CD8-positive, alpha-beta memory T cell (primary cell): ENCODE data around the gene RNLS. TPM values are rescaled to one million over a fixed set of nuclear protein-coding genes. Genes with fewer than 3 reads are reported as not detected.

Experiments used
- CTCF ChIA-PET: fragments of 350-600 bp; sonication (Branson Sonifier 250); formaldehyde crosslinking; loops from one replicate; lab custom pipeline; 2021; ENCODE audit warnings: antibody characterized with exemption; lab: Charles Lee
- POLR2A ChIA-PET: fragments of 350-600 bp; sonication (Branson Sonifier 250); formaldehyde crosslinking; loops from one replicate; lab custom pipeline; 2021; ENCODE audit warnings: antibody characterized with exemption; lab: Charles Lee
- DNase-seq, 5 donors: peaks; one replicate each; pipeline versions ENCODE4 v3.0.0 to v3.0.0-alpha.2; 2020 to 2022; ENCODE audit warnings: mixed read lengths in 1 of 5
- H3K27ac ChIP-seq: one replicate; pipeline ENCODE4 v1.7.0; 2013; ENCODE audit warnings: low read depth, mild to moderate bottlenecking, low read length, moderate library complexity
- H3K27me3 ChIP-seq: 2 replicates; pipeline ENCODE4 v1.7.0; 2013; ENCODE audit warnings: low read length, mild to moderate bottlenecking; ENCODE audit not compliant: insufficient read depth, poor library complexity, severe bottlenecking
- H3K36me3 ChIP-seq: 2 replicates; pipeline ENCODE4 v1.7.0; 2013; ENCODE audit warnings: mild to moderate bottlenecking, low read length, moderate library complexity; ENCODE audit not compliant: insufficient read depth
- H3K4me1 ChIP-seq: 2 replicates; pipeline ENCODE4 v1.7.0; 2013; ENCODE audit warnings: mild to moderate bottlenecking, low read length, moderate library complexity; ENCODE audit not compliant: insufficient read depth
- H3K4me3 ChIP-seq: 2 replicates; pipeline ENCODE4 v1.7.0; 2013; ENCODE audit warnings: mild to moderate bottlenecking, low read length
- H3K9me3 ChIP-seq: 2 replicates; pipeline ENCODE4 v1.7.0; 2013; ENCODE audit warnings: mild to moderate bottlenecking, low read length
- H3K27ac Mint-ChIP-seq, 8 donors: one replicate each; pipeline ENCODE4 v1.8.0; 2020 to 2021; ENCODE audit warnings: mixed read lengths in 8 of 8, mild to moderate bottlenecking in 6 of 8, inconsistent platforms in 3 of 8, moderate library complexity in 3 of 8
- H3K27me3 Mint-ChIP-seq, 2 donors: one replicate each; pipeline ENCODE4 v1.8.0; 2020 to 2021; ENCODE audit warnings: mixed read lengths in 2 of 2, mild to moderate bottlenecking in 1 of 2, moderate library complexity in 1 of 2
- H3K36me3 Mint-ChIP-seq, 3 donors: one replicate each; pipeline ENCODE4 v1.8.0; 2020 to 2021; ENCODE audit warnings: mixed read lengths in 3 of 3, inconsistent platforms in 1 of 3, mild to moderate bottlenecking in 1 of 3
- H3K4me1 Mint-ChIP-seq, 3 donors: one replicate each; pipeline ENCODE4 v1.8.0; 2020 to 2021; ENCODE audit warnings: mixed read lengths in 3 of 3, inconsistent platforms in 1 of 3, mild to moderate bottlenecking in 1 of 3
- H3K4me3 Mint-ChIP-seq, 7 donors: one replicate each; pipeline ENCODE4 v1.8.0; 2020 to 2021; ENCODE audit warnings: mixed read lengths in 7 of 7, mild to moderate bottlenecking in 6 of 7, moderate library complexity in 4 of 7, inconsistent platforms in 2 of 7
- H3K9me3 Mint-ChIP-seq, 5 donors: one replicate each; pipeline ENCODE4 v1.8.0; 2020 to 2022; ENCODE audit warnings: mixed read lengths in 5 of 5, mild to moderate bottlenecking in 3 of 5, moderate library complexity in 2 of 5, inconsistent platforms in 1 of 5
- polyA plus RNA-seq: library from polyadenylated mRNA; unstranded; fragments of 300-500 nt; fragmentation: Illumina TruSeq; gene quantifications from one replicate; pipeline ENCODE4 v1.2.3, GENCODE V29; 2021
- total RNA-seq, 2 experiments: library from RNA; stranded (reverse); gene quantifications; one replicate each; pipeline ENCODE4 v1.2.3, GENCODE V29; 2021

Gene RNLS
- total and polyA plus RNA-seq, 3 experiments from 2014 or later, result 4.0 to 7.0 (median 4.6) TPM

- DNase-seq, result no peak
- H3K4me1 ChIP-seq, result no peaks in the 10 kb centered on the region
- Mint-ChIP-seq H3K9me3 (peaks cover 0 to 4% (median 2%) of the 10 kb centered on the region in 5 donors), H3K27ac (no peak overlapping the region), H3K36me3 (peaks cover 0 to 6% (median 0%) of the 10 kb centered on the region in 3 donors), H3K27me3 (no peaks in the 10 kb centered on the region), H3K4me1 (no peaks in the 10 kb centered on the region), H3K4me3 (no peak overlapping the region)
- ChIA-PET CTCF (no interaction called here), POLR2A (no interaction called here)
- H3K9me3 ChIP-seq, result no peaks in the 10 kb centered on the region
- H3K27ac ChIP-seq, result no peak overlapping the region
- no peaks in the 10 kb centered on the region for H3K27me3 ChIP-seq
- no peaks in the 10 kb centered on the region for H3K36me3 ChIP-seq
- H3K4me3 ChIP-seq, result no peak overlapping the region
Measured at GRCh38 chr10:88227342-88228018, 355.6 kb downstream of the RNLS start.

GRCh38 chr10:88226891-88227290 is 356.2 kb downstream of the RNLS start:
- Mint-ChIP-seq H3K9me3 (peaks cover 0 to 4% (median 2%) of the 10 kb centered on the region in 5 donors), H3K36me3 (peaks cover 0 to 6% (median 0%) of the 10 kb centered on the region in 3 donors), H3K4me1 (no peaks in the 10 kb centered on the region), H3K4me3 (no peak overlapping the region), H3K27me3 (no peaks in the 10 kb centered on the region), H3K27ac (peak overlapping the region in 1 of 8 donors; percentile 1)
- Histone ChIP-seq H3K36me3 (no peaks in the 10 kb centered on the region), H3K4me1 (no peaks in the 10 kb centered on the region), H3K4me3 (no peak overlapping the region), H3K9me3 (no peaks in the 10 kb centered on the region), H3K27ac (no peak overlapping the region), H3K27me3 (no peaks in the 10 kb centered on the region)
- CTCF ChIA-PET, result no interaction called here
- DNase-seq, result no peak
- POLR2A ChIA-PET, result no interaction called here

- ChIA-PET POLR2A (no interaction called here), CTCF (no interaction called here)
- Mint-ChIP-seq H3K4me3 (no peak overlapping the region), H3K27ac (no peak overlapping the region), H3K9me3 (peaks cover 0 to 4% (median 2%) of the 10 kb centered on the region in 5 donors), H3K36me3 (peaks cover 0 to 6% (median 0%) of the 10 kb centered on the region in 3 donors), H3K4me1 (no peaks in the 10 kb centered on the region), H3K27me3 (no peaks in the 10 kb centered on the region)
- no peaks in the 10 kb centered on the region for H3K36me3 ChIP-seq
- no peaks in the 10 kb centered on the region for H3K4me1 ChIP-seq
- no peaks in the 10 kb centered on the region for H3K9me3 ChIP-seq
- H3K27me3 ChIP-seq, result no peaks in the 10 kb centered on the region
- DNase-seq, result no peak
- H3K27ac ChIP-seq, result no peak overlapping the region
- no peak overlapping the region for H3K4me3 ChIP-seq
Measured at GRCh38 chr10:88226071-88226659, 357.0 kb downstream of the RNLS start.

Other genes starting within 250 kb of the RNLS start
- under 1 TPM in 1 of 2 experiments, not detected in 1; 0.16 TPM for gene LIPJ, start 3.4 kb upstream of the RNLS start, total RNA-seq
- gene LIPJ, start 3.4 kb upstream of the RNLS start, polyA plus RNA-seq, result not detected
- gene LIPF, start 81.1 kb upstream of the RNLS start, total RNA-seq, result not detected
- not detected for gene LIPF, start 81.1 kb upstream of the RNLS start, polyA plus RNA-seq
- gene LIPK, start 122.9 kb upstream of the RNLS start, total RNA-seq, result not detected
- gene LIPK, start 122.9 kb upstream of the RNLS start, polyA plus RNA-seq, result not detected
- gene LIPN, start 176.7 kb upstream of the RNLS start, total RNA-seq, result not detected
- not detected for gene LIPN, start 176.7 kb upstream of the RNLS start, polyA plus RNA-seq
- gene LIPM, start 219.4 kb upstream of the RNLS start, total RNA-seq, result not detected
- not detected for gene LIPM, start 219.4 kb upstream of the RNLS start, polyA plus RNA-seq